Measurements from ENCODE around the gene AUTS2.
"Not testable (repeated sequence)": the region's sequence is repeated elsewhere in the genome, so short reads cannot be mapped to it uniquely, and the experiment has no call there.

AUTS2 gene

DNA sequence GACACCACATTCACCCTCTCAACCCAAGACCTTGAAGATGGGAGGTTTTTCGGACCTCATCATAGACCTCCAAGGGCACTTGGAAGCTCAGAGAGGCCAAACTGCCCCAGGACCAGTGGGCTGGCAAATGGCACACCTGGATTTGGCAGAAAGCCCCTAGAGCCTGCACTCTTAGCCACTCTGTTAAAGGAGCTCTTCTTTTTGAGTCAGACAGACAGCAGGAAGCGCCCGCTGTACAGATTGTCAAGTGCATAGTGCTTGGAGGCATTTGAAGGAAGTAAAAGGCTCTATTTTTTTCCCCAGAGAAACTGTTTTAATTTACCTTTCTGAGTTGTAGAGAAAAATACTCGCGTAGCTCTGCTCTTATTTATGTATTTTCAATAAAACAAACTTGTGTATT, 1125.1 kb downstream of the AUTS2 start:
- DNase-seq (ENCODE audit: low read depth): no peak

DNA sequence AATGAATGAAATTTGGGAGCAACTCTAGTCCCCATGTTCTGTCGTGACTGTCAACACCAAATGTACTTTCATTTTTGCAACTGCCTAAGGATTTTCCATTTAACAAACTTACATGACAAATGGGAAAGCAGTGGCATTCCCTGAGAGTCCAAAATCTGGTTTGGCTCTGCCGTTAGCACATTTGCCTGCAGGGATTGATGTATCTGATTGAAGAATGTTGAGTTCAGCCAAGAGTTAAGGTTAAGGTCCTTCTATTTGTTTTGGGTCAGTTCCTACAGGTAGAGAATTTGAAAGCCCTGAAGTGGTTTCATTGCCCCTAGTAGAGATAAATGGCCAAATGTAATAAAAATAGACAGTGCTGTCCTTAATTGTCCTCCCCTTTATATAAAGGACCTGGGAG, 1127.2 kb downstream of the AUTS2 start:
- no peak for DNase-seq (ENCODE audit: low read depth)

DNA sequence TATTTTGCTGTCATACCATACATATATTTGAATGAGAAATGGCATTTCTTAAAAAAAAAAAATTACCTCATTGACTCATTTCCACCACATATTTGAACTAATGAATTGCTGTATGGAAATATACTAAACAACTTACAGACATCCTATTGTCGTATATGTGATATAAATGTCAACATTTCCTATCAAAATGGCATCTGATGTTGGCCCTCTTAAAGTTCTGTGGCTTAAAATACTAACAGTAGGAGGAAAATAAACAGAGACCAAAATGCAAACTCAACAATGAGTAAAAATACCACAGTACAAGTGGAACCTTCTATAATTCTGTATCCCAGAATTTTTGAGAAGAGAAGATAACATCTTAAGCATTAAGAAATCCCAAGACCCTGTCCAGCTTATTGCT, 1128.0 kb downstream of the AUTS2 start:
- DNase-seq (ENCODE audit: low read depth): no peak

DNA sequence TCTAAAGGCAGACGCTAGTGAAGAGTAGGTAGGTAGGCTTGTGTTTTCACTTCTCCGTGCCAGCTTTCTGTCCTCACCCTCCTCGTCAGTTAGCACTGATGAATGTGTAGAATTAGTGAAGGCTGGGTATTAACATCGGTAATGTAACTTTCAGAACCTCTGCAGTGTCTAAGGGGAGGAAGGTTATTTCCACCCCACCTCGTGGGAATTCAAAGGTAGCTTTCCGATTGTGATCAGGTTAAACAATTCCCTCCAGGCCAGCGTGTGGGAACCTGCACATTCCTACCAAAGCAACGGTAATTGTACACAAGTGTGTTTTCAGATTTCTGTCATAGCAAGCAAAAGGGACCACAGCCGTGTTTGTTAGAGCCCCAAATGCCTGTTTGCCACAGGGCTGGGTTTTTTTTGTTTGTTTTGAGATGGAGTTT, 1128.7 kb downstream of the AUTS2 start:
- DNase-seq (ENCODE audit: low read depth): no peak

DNA sequence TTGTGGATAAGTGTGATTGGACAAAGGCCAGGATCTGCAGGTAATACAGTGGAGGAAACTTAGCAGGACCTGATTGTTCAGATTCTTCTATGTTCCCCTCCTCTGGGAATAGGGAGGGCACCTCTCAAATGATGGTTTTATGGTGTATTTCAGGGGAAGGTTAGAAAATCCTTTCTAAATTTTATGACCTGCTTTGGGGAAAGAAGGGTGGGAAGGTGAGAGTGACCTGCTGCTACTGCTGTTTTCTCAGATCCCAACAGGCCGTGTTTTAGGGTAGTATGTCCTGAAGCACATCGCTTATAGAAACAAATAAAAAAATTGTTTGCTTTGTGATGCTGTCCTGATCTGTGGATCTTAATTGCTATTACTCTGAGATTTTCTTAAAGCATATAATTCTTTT, 1129.6 kb downstream of the AUTS2 start:
- DNase-seq (ENCODE audit: low read depth): no peak

DNA sequence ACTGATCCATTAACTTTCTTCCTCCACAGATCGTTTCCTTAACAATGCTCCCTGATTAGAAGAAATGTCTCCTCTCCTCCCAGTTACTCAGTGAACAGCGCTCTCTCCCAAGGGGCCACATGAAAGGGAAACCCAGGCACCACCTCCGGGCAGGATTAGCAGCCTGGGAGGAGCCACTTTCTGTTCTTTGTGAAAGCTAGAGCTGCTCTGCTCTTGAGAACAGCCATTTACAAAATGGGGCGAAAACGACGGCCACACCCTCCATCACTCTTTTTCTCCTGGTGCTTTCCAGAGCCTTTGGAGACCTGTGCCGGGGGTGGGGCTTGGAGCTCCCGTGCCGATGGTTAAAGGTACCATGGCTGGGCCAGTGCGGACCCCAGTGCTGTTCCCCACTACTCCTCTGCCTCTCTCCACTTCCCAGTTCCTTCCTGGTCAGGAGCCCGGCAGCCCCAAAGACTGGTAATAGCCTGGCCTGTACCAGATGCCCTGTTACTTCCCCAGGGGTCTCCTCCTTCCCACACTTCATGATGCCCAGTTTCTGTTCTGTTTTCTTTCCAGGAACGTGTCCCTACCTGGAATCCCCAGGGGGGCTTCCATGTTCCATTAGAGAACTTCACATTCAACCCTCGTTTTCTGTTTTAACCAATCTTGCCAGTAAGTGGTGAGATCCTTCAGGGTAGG, 1130.7 kb downstream of the AUTS2 start:
- DNase-seq (ENCODE audit: low read depth): no peak

DNA sequence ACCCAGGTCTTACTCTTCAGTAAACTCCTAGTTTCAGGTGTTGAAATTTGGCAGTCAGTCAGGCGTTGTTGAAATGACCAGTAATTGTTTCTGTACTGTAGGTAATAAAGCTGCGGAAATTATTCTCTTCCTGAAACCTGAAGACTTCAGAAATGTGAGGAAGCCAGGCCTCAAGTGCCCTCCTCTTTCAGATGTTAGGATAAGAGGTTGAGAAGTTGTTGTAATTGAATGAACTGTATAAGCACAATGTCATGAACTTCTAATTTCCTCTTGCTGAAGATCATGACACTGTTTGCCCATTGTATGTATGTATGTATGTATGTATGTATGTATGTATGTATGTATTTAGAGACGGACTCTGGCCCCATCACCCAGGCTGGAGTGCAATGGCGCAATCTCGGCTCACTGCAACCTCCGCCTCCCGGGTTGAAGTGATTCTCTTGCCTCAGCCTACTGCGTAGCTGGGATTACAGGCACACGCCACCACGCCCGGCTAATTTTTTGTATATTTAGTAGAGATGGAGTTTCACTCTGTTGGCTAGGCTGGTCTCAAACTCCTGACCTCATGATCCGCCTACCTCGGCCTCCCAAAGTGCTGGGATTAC, 1131.4 kb downstream of the AUTS2 start:
- not testable (repeated sequence) for DNase-seq (ENCODE audit: low read depth)

DNA sequence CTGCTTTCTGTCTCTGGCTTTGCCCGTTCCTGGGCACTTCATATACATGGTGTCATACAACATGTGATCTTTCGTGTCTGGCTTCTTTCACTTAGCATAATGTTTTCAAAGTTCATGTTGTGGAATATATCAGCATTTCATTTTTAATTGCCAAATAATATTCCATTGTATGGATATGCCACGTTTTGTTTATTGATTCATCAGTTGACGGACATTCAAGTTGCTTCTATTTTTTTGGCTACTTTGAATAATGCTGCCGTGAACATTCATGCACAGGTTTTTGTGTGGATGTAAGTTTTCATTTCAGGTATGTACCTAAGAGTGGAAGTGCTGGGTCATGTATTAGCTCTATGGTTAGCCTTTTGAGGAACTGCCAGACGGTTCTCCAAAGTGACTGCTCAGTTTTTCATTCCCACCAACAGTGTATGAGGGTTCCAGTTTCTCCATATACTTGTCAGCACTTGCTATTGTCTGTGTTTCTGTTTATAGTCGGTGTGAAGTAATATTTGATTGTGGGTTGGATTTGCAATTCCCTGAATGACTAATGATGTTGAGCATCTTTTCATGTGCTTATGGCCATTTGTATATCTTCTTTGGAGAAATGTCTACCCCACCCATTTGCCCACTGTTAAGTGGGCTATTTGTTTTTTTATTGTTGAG, 1132.3 kb downstream of the AUTS2 start:
- no peak for DNase-seq (ENCODE audit: low read depth)

DNA sequence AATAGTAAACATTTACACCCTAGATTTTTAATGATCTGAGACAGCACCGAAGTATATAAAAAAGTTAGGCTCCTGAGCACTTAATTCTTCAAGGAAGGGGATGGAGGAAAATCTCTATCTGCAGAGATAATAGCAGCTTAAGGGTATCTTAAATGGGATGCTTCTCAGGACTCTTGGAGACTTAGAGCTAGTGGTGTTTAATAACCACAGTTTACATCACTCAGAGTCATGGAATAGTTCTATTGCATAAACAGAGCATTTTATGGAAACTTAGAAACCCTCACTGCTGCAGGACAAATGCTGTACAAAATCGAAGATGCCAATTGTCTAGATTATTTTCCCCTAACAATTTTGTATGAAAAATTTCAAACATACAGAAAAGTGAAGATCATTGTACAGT, 1134.8 kb downstream of the AUTS2 start:
- DNase-seq (ENCODE audit: low read depth): no peak

DNA sequence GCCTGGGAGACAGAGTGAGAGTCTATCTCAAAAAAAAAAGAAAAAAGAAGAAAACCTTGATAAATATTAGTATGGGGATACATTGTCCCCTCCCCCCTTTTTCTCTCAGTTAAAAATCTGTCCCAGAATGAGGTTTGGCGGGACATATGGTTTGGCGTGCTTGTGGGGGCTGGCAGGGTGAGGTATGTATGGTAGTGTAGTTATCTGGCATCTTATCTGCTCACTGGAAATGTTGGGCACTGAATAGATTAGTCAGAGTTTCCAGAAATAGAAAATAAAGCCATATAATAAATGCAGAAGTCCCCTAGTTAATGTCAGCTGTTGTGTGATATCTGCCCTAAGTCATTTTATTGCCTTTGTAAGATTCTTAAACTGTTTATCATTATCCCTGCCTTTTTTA, 1136.1 kb downstream of the AUTS2 start:
- no peak for DNase-seq (ENCODE audit: low read depth)

DNA sequence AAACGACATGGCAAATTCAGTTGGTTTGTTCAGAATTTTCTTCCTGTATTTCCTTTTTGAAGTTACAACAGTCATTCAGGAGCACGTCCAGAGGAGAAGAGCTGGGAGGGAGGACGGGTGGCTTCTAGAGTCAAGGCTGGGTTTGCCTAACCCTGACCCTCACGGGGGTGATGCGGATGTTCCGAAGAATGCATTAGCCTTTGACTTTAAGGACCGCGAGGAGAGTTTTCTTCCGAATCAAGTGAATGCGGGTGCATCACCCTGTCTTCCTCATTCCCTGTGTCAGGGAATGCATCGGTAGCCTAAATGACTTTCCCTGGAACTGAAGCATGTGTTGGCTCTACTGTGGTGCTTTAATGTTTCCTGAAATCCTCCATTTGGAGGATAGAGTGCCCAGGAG, 1137.0 kb downstream of the AUTS2 start:
- no peak for DNase-seq (ENCODE audit: low read depth)

DNA sequence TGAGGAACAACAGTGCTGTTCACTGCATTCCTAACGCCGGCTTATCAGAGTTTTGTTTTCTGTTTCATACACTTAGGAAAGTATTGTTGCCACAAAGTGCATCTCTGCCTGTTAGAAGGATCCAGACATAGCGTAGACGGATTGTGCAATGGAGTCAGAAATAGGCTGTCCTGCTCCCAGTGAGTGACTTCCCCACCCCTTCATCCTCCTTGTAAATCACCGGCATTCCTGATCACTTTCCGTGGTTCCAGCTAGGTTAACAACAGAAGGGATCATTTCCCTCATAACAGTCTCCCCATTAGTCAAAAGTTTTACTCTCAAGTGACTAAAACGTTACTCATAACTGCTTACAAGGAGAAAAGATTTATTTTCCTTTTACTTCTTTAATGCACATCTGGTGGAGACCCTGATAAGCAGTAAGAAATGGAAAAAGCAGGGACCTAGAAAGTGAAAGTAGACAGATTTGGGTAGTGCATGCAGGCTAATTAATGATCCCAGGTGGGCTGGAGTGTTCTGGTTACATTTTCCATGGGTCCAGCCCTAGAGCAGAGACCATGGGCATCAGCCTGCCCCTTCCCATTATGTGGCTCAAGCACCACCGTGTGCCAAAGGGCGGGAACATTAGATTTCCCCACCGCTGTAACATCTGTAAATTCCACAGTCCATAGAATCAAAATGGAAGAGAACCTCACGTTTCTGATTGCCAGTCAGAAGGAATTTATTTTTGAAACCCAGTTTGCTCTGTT, 1138.6 kb downstream of the AUTS2 start:
- DNase-seq (ENCODE audit: low read depth): no peak

DNA sequence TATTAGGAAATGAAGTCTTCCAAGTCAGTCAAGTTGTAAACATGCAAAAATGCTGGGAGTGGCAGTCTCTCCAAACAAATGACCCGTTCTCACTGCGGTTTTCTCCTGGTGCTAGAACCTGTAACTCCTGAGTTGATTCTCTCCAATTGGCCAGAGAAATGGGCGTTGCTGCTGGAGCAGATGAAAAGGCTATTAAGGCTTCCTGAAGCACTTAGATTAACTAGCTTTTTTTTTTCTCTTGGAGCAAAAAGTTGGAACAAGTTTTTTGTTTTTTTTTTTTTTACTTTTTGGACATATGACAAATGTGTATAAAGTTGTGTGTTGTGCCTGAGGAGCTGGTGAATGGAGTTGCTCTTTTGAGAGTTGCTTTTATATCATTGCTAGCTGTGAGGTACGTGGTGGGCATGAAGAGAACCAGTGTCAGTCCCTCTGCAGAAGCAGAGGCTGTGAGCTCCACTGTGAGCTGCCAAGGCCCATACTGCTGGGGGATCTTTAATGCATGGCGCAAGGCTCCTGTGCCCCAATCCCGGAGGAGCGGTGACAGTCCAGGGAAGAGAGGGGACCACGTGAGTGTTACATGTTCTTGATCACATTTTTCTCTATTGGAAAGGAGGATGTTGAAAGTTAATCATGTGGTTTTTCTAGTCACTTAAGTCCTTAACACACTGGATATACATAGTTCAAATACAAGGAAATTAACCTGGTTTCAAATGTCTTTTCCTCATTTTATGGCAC, 1140.0 kb downstream of the AUTS2 start:
- no peak for DNase-seq (ENCODE audit: low read depth)

DNA sequence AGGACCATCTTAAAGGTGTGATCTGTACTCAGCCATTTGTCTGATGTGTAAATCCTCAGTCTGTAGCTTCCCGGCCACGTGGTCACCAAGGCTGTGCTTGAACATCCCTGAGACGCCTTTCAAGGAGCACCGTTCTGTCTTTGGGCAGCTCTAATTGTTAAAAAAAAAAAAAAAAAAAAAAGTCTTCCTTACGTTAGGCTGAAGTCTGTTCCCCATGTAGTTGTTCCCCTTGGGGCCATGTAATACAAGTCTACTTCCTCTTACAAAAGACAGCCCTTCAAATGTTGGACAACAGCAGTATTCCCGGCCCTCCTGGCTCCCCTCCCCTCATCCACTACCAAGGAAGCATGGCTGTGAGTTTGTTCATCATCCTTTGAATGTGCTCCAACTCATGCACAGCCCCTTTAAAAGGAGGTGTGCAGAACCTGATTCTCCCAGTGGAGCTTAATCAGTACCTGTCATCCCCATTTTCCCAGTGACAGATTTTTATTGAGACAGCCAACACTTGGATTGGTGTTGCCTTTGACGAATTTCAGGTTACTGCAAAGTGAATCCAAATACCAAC, 1141.5 kb downstream of the AUTS2 start:
- no peak for DNase-seq (ENCODE audit: low read depth)

DNA sequence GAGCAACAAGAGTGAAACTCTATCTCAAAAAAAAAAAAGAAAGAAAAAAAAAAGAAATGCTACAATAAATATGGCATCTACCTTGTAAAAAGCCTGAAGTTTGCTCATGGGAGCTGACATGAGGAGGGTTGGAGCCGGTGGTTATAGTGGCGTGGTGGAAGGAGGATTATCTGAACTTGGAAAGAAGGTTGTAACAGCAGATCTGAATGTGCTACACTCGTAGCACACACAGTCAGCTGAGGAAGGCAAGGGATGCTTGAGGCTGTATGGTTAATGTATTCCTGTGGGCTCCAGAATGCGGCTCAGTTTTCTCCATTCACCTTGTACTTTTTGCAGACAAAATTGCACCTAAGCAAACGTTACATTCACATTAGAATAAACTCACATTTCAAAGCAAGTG, 1143.4 kb downstream of the AUTS2 start:
- no peak for DNase-seq (ENCODE audit: low read depth)

DNA sequence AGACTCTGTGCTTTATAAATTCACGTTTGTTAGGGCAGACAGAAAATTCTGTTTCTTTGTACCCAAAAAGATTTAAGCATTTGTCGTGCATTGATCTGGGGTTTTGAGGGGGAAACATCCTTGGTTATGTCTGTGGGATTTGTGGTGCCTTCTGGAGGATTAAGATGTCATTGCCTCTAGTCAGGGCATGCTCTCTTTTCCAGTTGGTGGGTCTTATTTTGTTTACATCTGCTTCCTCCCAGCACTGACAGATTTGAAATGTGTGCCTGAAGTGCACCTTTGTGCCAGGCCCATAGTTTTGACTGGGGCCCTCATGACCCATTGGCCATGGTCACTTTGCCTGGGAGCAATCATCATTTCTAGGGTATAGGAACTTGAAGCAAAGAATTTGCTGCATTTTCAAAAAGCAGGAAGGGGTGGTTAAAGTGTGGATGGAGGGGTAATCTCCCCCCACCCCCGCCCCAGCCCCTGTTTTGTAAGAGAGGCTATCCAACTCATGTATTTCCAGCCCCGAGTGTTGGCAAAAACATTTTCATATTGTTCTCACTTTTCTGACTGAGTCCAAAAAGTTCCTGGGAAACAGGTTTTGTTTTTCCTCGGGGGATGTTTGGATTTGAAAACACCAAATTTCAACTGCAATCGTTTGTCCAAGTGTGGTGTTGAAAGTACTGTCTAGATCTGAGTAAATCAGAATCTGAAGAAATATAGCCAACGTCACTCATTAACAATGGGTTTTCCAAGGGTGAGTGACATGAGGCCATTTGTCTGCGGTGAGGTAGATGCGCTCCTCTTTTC, 1145.5 kb downstream of the AUTS2 start:
- no peak for DNase-seq (ENCODE audit: low read depth)

DNA sequence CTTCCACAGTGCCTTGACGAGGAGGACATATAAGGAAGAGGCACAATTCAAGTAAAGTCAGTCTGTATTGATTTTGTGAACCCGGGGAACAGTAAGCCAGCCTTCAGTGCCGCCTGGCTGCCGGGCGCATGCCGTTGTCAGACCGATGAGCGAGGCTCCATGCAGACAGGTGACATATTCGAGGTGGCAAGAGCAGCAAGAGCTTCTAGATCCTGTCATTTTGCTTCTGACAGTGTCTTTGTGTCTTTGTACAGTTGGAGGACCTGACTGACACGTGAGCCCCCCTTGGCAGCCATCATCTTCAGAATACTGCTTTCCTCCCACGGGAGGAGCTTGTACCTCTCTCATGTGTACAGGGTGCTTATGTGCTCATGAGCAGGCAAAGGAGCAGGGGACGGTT, 1146.2 kb downstream of the AUTS2 start:
- no peak for DNase-seq (ENCODE audit: low read depth)

DNA sequence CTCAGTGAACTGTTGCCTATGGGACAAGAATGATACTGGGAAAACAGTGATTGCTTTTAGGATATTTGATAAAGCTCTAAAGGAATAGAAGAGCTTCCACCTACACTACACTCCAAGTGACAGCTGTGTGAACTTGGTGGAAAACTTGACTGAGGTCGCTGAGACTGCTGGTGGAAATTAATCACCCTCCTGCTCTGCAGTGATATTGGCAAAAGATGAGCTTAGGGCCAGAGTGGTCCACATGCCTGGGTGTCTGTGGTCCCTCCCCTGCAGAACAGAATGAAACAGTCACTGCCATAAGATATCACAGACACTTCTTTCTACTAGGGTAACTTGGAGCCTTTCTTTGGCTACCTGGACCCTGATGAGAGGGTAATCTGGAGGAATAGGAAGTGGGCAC, 1151.6 kb downstream of the AUTS2 start:
- no peak for DNase-seq (ENCODE audit: low read depth)

DNA sequence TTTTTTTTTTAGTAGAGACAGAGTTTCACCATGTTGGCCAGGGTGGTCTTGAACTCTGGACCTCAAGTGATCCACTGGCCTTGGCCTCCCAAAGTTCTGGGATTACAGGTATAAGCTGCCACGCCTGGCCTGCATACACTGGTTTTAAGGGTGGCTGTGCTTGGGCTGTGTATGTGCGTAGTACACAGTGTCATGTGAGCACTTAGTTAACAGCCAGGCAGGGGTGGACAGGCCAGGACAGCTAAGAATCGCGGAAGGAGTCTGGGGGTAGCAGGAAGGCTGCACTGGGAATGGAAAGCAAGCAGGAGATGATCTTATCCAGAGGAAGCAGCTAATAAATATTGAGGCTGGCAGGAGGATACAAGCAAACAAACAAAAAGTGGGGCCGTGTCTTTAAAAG, 1153.6 kb downstream of the AUTS2 start:
- DNase-seq (ENCODE audit: low read depth): no peak

DNA sequence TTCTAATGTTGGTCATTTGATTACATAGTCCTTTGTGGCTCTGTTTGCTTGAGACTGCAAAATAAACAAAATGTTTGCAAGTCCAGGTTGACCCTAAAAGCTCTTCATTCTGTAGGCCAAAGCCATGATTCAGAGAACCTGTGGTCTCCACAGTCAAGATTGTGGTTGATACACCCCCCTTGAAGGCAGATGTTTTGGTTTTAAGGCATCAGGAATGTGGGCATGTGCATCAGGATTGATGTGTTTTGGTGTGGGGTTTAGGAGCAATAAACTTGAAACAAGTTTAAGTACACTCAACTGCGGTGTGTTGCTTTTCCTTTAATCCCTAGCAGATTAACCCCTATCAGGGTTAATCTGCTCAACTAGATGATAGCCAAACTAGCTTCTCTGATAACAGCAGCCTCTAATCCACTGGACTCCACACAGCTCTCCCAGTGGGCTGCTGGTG, 1154.5 kb downstream of the AUTS2 start:
- no peak for DNase-seq (ENCODE audit: low read depth)

DNA sequence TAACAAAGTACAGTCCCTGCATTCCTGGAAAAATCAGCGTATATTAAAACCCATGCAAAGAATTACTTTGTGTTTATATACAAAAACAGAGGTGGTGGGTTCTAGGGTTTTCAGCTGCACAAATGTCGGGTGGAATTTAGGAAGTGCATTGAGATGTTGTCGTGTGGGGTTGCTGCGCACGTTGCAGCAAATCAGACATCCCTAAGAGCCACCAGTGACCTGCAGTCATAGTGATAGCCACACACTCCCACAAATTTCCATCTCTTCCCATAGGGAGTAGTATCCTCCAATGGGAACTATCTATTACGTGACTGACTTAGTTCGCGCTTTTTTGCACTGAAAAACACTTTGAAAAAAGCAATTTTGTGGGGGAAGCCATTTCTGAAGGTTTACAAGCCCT, 1158.5 kb downstream of the AUTS2 start:
- no peak for DNase-seq (ENCODE audit: low read depth)
